Endothelial cell of umbilical vein (primary cell): ENCODE results near the gene MAPK8. TPM values are rescaled to one million over a fixed set of nuclear protein-coding genes. Genes with fewer than 3 reads are reported as not detected.

ENCODE experiments used
- BruUV-seq: library from RNA; stranded (reverse); fragments of 400-500 nt; replicated peaks from 2 replicates; lab custom pipeline; 2021; lab: Mats Ljungman, UMichigan
- CTCF ChIA-PET: fragments of 300-600, 350-600 bp; sonication (Branson Sonifier 250); formaldehyde crosslinking; loops from one replicate; lab custom pipeline; 2021; ENCODE audit warnings: antibody characterized with exemption, inconsistent platforms; lab: Charles Lee
- POLR2A ChIA-PET: fragments of 300-600, 350-600 bp; sonication (Branson Sonifier 250); formaldehyde crosslinking; loops from one replicate; lab custom pipeline; 2021; ENCODE audit warnings: antibody characterized with exemption, inconsistent platforms; lab: Charles Lee
- DNase-seq: peaks from one replicate; pipeline ENCODE4 v3.0.0-alpha.2; 2011; ENCODE audit warnings: low read depth, low spot score
- FAIRE-seq: peaks from 2 replicates; lab custom pipeline; 2011; peaks lifted over from hg19 to GRCh38; lab: Jason Lieb, UNC
- H2AFZ ChIP-seq: 2 replicates; pipeline ENCODE4 v1.6.0; 2012; ENCODE audit warnings: low read depth, low read length, control low read depth, inconsistent platforms
- H3K27ac ChIP-seq: 2 replicates; pipeline ENCODE4 v1.5.1; 2011; ENCODE audit warnings: low read depth, mild to moderate bottlenecking, control low read depth, low read length, moderate library complexity; ENCODE audit not compliant: insufficient read depth
- H3K27me3 ChIP-seq, 2 experiments: 2 replicates each; pipeline versions ENCODE4 v1.6.0 to v1.6.1; 2011; ENCODE audit warnings: low read length in 2 of 2, mixed read lengths in 1 of 2; ENCODE audit not compliant: control insufficient read depth in 2 of 2, insufficient read depth in 2 of 2
- H3K36me3 ChIP-seq, 2 experiments: 2 replicates in 1 of 2; 3 replicates in 1 of 2; pipeline ENCODE4 v1.5.1; 2011; ENCODE audit warnings: low read length in 2 of 2, mild to moderate bottlenecking in 1 of 2, moderate library complexity in 1 of 2; ENCODE audit not compliant: control insufficient read depth in 2 of 2, insufficient read depth in 2 of 2; ENCODE audit errors: extremely low read depth in 1 of 2
- H3K4me1 ChIP-seq: 3 replicates; pipeline ENCODE4 v1.5.1; 2011; ENCODE audit warnings: mild to moderate bottlenecking, low read length; ENCODE audit not compliant: control insufficient read depth, insufficient read depth; ENCODE audit errors: extremely low read depth
- H3K4me2 ChIP-seq: 2 replicates; pipeline ENCODE4 v1.6.1; 2011; ENCODE audit warnings: low read length, control low read depth, mixed read lengths; ENCODE audit not compliant: insufficient read depth
- H3K4me3 ChIP-seq, 3 experiments: fragments of 200-600 bp in 1 of 3; sonication (generic), shearing (Covaris generic) in 1 of 3; replicated peaks in 1 of 3; 2 replicates each; pipeline ENCODE4 v1.5.1; 2011 to 2016; ENCODE audit warnings: control low read depth in 3 of 3, low read length in 3 of 3, mild to moderate bottlenecking in 2 of 3, inconsistent platforms in 1 of 3, low read depth in 1 of 3, moderate library complexity in 1 of 3; ENCODE audit not compliant: insufficient read depth in 1 of 3
- H3K79me2 ChIP-seq: 2 replicates; pipeline ENCODE4 v1.6.0; 2012; ENCODE audit warnings: low read length, inconsistent platforms; ENCODE audit not compliant: control insufficient read depth, insufficient read depth
- H3K9ac ChIP-seq: replicated peaks from 2 replicates; pipeline ENCODE3; 2011; ENCODE audit warnings: low read length, control low read depth; ENCODE audit not compliant: insufficient read depth; ENCODE audit errors: extremely low read depth
- H3K9me1 ChIP-seq: replicated peaks from 3 replicates; pipeline ENCODE4 v1.6.0; 2011; ENCODE audit warnings: mild to moderate bottlenecking, low read length; ENCODE audit not compliant: control insufficient read depth, insufficient read depth; ENCODE audit errors: extremely low read depth
- H3K9me3 ChIP-seq: replicated peaks from 2 replicates; pipeline ENCODE4 v1.5.1; 2012; ENCODE audit warnings: low read length, inconsistent platforms; ENCODE audit not compliant: control insufficient read depth, insufficient read depth
- H4K20me1 ChIP-seq: replicated peaks from 2 replicates; pipeline ENCODE3; 2011; ENCODE audit warnings: mild to moderate bottlenecking, low read length; ENCODE audit not compliant: control insufficient read depth, insufficient read depth; ENCODE audit errors: extremely low read depth
- CTCF ChIP-seq, 2 donors: IDR thresholded peaks; 1 replicate in 1 of 2; 2 replicates in 1 of 2; pipeline ENCODE4 v1.5.1; 2011; ENCODE audit warnings: low read length in 2 of 2, mild to moderate bottlenecking in 2 of 2, moderate library complexity in 2 of 2, control low read depth in 1 of 2, inconsistent platforms in 1 of 2, low read depth in 1 of 2; ENCODE audit not compliant: insufficient read depth in 1 of 2; ENCODE audit errors: extremely low read depth in 1 of 2
- EZH2 ChIP-seq: IDR thresholded peaks from 2 replicates; pipeline ENCODE4 v1.6.1; 2012; ENCODE audit warnings: borderline replicate concordance, low read depth, mild to moderate bottlenecking, moderate library complexity, low read length, inconsistent platforms; ENCODE audit not compliant: severe bottlenecking
- FOS ChIP-seq: IDR thresholded peaks from 2 replicates; pipeline ENCODE4 v1.6.1; 2011; ENCODE audit warnings: mild to moderate bottlenecking, low read length, moderate library complexity, borderline replicate concordance; ENCODE audit not compliant: insufficient read depth
- GATA2 ChIP-seq: IDR thresholded peaks from 2 replicates; pipeline ENCODE4 v1.7.0; 2011; ENCODE audit warnings: low read depth, mild to moderate bottlenecking, moderate library complexity, mixed read lengths, low read length; ENCODE audit not compliant: insufficient read length, insufficient read depth
- JUN ChIP-seq: IDR thresholded peaks from 2 replicates; pipeline ENCODE4 v1.6.1; 2011; ENCODE audit warnings: borderline replicate concordance, low read depth; ENCODE audit not compliant: insufficient read length, insufficient read depth
- MAX ChIP-seq: IDR thresholded peaks from 2 replicates; pipeline ENCODE4 v1.6.1; 2011; ENCODE audit not compliant: insufficient read depth, insufficient read length
- MYC ChIP-seq: IDR thresholded peaks from one replicate; pipeline ENCODE4 v1.6.1; 2011; ENCODE audit warnings: mild to moderate bottlenecking, low read depth, low read length
- POLR2A ChIP-seq: IDR thresholded peaks from 2 replicates; pipeline ENCODE4 v1.6.1; 2012; ENCODE audit warnings: low read depth, mild to moderate bottlenecking, control low read depth, low read length
- POLR2AphosphoS5 ChIP-seq: IDR thresholded peaks from 2 replicates; pipeline ENCODE4 v1.6.1; 2012; ENCODE audit warnings: low read depth, mild to moderate bottlenecking, control low read depth, low read length, moderate library complexity; ENCODE audit not compliant: insufficient read depth
- dilution Hi-C: fragments of 300-500 bp; cut with MboI; formaldehyde crosslinking; loops from one replicate; pipeline ENCODE4 v1.15.0; 2019; ENCODE audit warnings: low sequenced_read_pairs; ENCODE audit not compliant: extremely low pct_ligation_motif_present
- intact Hi-C: fragments of 100-400 bp; cut with micrococcal nuclease; formaldehyde crosslinking; loops from one replicate; pipeline ENCODE4 v1.10.0; 2022
- polyA plus RNA-seq, 4 experiments: library from polyadenylated mRNA; depleted of rRNA in 3 of 4; stranded (reverse) in 3 of 4; unstranded in 1 of 4; fragments of >200 nt; gene quantifications; 2 replicates each; pipeline versions ENCODE4 v1.2.1 to v1.2.3, GENCODE V29; 2011 to 2012; ENCODE audit warnings: missing spikeins in 1 of 4
- total RNA-seq: library from RNA; stranded (reverse); gene quantifications from 2 replicates; pipeline ENCODE4 v1.2.3, GENCODE V29; 2021

Gene MAPK8
- total and polyA plus RNA-seq, 2 donors (not counting 3 experiments of a cell fraction or from before 2014, with no cell fraction given), result 25.3 to 56.2 TPM

GRCh38 chr10:48406658-48407057 lies 100.2 kb downstream of the MAPK8 start:
- H3K27ac ChIP-seq, result no peak overlapping the region
- no peak overlapping the region for H3K4me3 ChIP-seq
- DNase-seq, result no peak
- TF ChIP-seq POLR2A, result no peak
- no peak for TF ChIP-seq GATA2
- no peak for TF ChIP-seq MAX
- no peak for TF ChIP-seq FOS
- TF ChIP-seq CTCF (IDR thresholded peaks at IDR 0.05; ENCODE audit: extremely low read depth in 1 of 2, insufficient read depth in 1 of 2, low read depth in 1 of 2, low read length in 2 of 2), result no peak
- TF ChIP-seq EZH2, result no peak
- TF ChIP-seq POLR2AphosphoS5, result no peak
- TF ChIP-seq JUN, result no peak
- no peak for TF ChIP-seq MYC
- no peaks in the 10 kb centered on the region for H3K27me3 ChIP-seq
- H3K9ac ChIP-seq, result no peak overlapping the region
- no peaks in the 10 kb centered on the region for H3K9me3 ChIP-seq
- H3K9me1 ChIP-seq, result no peaks in the 10 kb centered on the region
- H3K4me1 ChIP-seq, result peaks cover 9% of the 10 kb centered on the region
- no peak for FAIRE-seq
- H3K4me2 ChIP-seq, result no peak overlapping the region
- H3K36me3 ChIP-seq, result no peaks in the 10 kb centered on the region
- ChIA-PET CTCF (interaction anchor here (1.6 kb wide), 1 partner anchor 15 kb away, joined by 4 read pairs; no protein-coding TSS in a partner anchor), POLR2A (no interaction called here)
- intact Hi-C loops (no loop called here), dilution Hi-C loops (no loop called here)
- no peaks in the 10 kb centered on the region for H4K20me1 ChIP-seq
- no peaks in the 10 kb centered on the region for H3K79me2 ChIP-seq
- no peak overlapping the region for H2AFZ ChIP-seq
- BruUV-seq, result no TSS peak
